HCT116 (cell line): ENCODE results near the gene HRC.

ENCODE experiments used
- CTCF ChIP-seq, 3 experiments: fragments of 200-600 bp in 1 of 3; sonication (generic) in 1 of 3; IDR thresholded peaks in 2 of 3; conservative IDR thresholded peaks in 1 of 3; 2 replicates each; pipeline ENCODE4 v1.5.1; 2012 to 2017; ENCODE audit warnings: low read depth in 2 of 3, low read length in 2 of 3, antibody characterized with exemption in 1 of 3, borderline replicate concordance in 1 of 3, control low read depth in 1 of 3, mild to moderate bottlenecking in 1 of 3, mixed read lengths in 1 of 3, mixed run types in 1 of 3, moderate library complexity in 1 of 3; ENCODE audit not compliant: insufficient read depth in 1 of 3
- ELF1 ChIP-seq: IDR thresholded peaks from 2 replicates; pipeline ENCODE4 v1.6.1; 2012; ENCODE audit warnings: low read depth, borderline replicate concordance
- SIN3A ChIP-seq: IDR thresholded peaks from 2 replicates; pipeline ENCODE4 v1.6.1; 2012; ENCODE audit warnings: low read depth
- SRF ChIP-seq: IDR thresholded peaks from 2 replicates; pipeline ENCODE4 v1.6.1; 2012; ENCODE audit warnings: low read depth

GRCh38 chr19:49117677-49118564 is 37.3 kb downstream of the HRC start:
- TF ChIP-seq SRF (no peak), SIN3A (no peak), CTCF (IDR thresholded peaks at IDR 0.05 in 2 of 3, conservative IDR thresholded peaks at IDR 0.05 in 1 of 3; ENCODE audit: borderline replicate concordance in 1 of 3, insufficient read depth in 1 of 3, low read depth in 2 of 3, low read length in 2 of 3) (no peak), ELF1 (no peak)
